ENCODE results near the gene HMOX1.
"Not testable (repeated sequence)": the region's sequence is repeated elsewhere in the genome, so short reads cannot be mapped to it uniquely, and the experiment has no call there.

The HMOX1 gene

DNA sequence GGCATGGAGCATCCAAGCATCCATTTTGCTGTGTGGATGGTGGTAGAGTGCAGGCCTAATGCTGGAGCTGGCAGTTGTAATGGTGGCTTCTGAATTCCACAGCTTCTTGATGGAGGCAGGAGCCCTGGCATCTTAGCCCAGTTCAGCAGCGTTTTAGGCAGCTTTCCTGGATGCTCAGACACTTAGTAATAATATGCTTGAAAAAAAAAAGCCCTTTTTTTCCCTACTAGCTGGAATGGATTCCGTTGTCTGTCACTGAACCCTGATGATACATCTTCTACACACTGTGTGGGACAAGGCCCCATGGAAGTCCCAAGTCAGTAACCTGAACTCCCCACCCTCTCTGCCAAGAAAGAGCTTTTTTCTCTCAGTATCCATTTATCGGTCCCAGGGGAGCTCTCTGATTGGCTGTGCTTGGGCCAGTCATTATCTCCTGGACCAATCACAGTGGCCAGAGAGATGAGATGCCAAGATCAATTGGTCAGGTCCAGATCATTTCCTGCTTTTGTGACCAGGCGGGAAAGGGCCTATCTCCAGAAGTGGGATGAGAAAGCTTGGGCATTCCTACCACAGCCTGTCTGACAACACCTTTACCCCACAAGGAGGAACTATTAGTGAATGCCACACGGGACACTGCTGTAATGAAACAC, 53.3 kb downstream of the HMOX1 start:
- no peak for DNase-seq (ENCODE audit: low spot score)

DNA sequence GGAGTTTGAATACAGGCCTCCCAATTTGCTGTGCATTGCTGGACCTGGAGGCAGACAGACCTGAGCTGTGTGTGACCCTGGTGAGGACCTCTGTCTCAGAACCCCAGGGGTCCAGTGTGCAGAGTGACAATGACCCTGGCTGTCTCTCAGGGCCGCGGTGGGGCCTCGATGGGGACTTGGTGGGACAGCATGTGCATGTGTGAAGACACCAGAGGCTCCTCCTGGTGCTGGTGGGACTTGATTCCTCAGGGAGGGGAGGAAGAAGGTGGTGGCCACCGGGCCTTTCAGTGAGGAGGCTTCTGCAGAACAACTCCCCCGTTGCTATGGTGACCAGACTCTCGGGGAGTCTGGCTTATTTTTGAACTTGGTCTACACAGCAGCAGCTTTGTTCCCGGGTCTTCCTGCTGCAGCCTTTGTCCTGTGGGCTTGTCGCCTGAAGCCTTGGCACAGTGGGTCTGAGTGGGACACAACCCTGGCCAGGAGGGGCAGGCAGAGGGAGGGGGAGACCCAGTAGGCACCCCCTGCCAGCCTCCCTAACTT, 54.4 kb downstream of the HMOX1 start:
- no peak for DNase-seq (ENCODE audit: low spot score)

DNA sequence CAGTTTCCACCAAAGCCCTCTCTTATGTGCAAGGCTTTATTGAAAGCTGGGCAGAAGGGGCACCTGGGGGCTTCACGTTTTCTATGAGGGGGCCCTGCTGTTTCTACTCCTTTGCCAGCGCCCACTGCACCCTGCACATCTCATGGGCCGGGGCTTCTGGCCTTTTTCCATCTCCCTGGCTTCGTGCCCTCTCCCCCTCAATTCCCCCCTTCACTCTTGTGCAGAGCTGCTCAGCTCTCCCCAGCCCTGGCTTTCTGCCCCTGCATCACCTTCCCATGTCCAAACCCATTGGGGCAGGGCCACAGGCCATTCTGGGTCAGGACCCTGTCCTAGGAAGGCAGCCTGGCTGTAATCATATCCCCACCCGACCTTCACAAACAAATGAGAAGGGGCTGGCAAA, 55.5 kb downstream of the HMOX1 start:
- no peak for DNase-seq (ENCODE audit: low spot score)

DNA sequence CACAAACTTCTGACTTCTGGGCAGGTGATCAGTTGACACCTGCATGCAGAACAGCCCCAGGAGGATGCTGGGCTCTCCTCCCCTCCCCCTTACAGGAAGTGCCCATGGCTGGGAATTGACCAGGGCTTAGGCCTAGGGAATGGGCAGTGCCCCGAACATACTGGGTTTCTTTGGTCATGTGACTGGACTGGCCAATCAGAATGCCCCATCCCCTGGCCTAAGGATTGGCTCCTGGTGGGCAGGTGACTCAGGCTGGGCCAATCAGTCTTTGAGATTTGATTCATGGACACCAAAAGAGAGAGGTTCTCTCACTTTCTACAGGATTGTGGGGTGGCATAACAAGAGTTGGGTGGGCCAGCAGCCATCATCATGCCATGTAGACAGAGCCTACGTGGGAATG, 56.2 kb downstream of the HMOX1 start:
- no peak for DNase-seq (ENCODE audit: low spot score)

DNA sequence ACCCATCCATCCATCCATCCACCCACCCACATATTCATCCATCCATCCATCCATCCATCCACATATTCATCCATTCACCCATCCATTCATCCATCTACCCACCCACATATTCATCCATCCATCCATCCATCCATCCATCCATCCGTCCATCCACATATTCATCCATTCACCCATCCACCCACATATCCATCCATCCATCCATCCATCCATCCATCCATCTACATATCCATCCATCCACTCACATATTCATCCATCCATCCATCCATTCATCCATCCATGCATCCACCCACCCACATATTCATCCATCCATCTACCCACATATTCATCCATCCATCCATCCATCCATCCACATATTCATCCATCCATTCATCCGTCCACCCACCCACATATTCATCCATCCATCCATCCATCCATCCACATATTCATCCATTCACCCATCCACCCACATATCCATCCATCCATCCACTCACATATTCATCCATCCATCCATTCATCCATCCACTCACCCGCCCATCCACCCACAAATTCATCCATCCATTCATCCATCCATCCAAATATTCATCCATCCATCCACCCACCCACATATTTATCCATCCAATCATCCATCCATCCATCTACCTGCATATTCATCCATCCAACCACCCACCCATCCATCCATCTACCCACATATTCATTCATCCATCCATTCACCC, 57.9 kb downstream of the HMOX1 start:
- DNase-seq (ENCODE audit: low spot score) = not testable (repeated sequence)

DNA sequence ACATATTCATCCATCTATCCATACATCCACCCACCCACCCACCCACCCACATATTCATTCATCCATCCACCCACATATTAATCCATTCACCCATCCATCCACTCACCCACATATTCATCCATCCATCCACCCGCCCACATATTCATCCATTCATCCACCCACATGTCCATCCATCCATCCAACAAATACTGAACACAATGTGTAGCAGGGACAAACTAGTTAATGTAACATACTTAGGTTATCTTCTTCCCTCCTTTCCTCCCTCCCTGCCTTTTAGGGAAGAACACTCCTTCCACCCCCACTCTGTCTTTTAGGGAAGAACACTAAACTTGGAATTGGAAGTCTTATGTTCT, 58.4 kb downstream of the HMOX1 start:
- DNase-seq (ENCODE audit: low spot score) = no peak

DNA sequence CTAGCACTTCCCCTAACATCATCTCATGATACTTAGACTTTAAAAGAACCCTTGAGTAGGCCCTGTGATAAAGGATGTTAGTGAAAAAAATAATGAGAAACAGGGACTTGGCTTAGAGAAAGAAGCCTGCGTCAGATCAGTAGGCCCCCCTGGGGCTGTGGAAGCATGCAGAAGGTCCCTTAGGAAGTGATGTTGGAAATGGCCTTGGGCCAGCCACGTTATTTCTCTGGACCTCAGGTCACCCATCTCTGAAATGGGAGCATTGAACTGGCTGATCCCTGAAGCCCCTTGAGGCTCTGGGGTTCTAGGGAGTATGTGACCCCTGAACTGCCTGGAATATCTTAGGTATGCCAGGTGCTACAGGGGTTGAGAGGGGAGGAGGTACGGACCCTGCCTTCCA, 59.2 kb downstream of the HMOX1 start:
- no peak for DNase-seq (ENCODE audit: low spot score)

DNA sequence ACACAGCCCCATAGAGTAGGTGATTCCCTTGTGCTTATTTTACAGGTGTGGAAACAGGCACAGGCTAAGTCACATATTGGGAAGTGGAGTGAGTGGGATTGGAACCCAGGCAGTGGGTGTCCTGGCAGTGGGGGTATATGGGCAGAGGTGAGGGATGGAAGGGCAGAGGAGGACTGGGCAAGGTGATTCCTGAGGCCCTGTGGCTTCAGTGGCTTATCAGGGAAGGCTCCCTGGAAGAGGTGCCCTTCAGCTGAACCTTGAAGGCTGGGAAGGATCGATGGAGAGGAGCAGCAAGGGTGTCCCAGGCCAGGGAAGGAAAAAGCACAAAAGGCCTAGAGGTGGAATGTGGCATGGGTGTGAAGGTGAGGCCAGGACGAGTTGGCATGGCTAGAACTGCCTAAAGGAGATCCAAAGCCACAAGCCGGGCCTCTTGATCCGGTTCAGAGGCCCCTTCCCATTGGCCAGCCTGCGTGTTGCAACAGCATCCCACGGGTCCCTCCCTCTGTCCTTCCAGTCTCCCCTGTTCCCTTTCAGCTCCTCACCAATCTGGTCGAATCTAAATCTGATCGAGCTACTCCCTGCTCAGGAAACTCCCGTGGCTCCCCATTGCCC, 60.7 kb downstream of the HMOX1 start:
- DNase-seq (ENCODE audit: low spot score) = no peak

DNA sequence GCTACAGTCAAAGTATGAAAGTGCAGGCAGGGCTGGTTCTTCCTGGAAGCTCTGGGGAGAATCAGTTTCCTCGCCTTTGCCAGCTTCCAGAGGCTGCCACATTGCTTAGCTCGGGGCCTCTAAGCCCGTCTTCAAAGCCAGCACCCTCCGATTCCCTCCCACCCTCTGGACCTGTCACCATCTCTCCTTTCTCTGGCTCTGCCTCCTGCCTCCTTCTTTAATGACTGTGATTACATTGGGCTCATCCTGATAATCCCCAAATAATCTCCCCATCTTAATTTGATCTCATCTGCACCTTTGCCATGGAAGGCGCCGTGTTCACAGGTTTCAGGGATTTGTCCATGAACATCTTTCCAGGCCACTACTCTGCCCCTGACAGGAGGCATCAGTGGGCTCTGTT, 61.6 kb downstream of the HMOX1 start:
- no peak for DNase-seq (ENCODE audit: low spot score)

DNA sequence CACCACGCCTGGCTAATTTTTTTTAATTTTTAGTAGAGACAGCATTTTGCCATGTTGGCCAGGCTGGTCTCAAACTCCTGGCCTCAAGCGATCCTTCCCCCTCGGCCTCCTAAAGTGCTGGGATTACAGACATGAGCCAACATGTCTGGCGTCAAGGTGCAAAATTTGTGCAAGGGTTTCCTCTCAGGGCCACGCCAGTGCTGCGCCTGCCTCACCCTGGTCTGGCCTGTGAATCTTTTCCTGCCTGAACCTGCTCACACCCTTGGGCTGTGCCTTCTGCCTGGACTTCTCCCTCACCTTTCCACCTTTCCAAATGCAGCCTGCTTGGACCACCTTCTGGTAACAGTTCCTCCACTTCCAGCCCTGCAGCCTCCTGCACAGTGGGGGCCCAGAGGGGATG, 62.4 kb downstream of the HMOX1 start:
- DNase-seq (ENCODE audit: low spot score) = no peak

Measured in left forelimb (tissue), 1 donor.